GM21360 (cell line): Measurements from ENCODE around the gene ZSWIM7.
"Not testable (repeated sequence)": the region's sequence is repeated elsewhere in the genome, so short reads cannot be mapped to it uniquely, and the experiment has no call there.

ENCODE experiments used
- ATAC-seq: cut with Tn5 transposase; IDR thresholded peaks from one replicate; pipeline ENCODE4 v1.9.1; 2021; ENCODE audit warnings: mild to moderate bottlenecking, moderate library complexity; ENCODE audit not compliant: unreplicated experiment

ZSWIM7 gene

GRCh38 chr17:15958484-15958854, 41.0 kb downstream of the ZSWIM7 start:
- ATAC-seq, result no peak

GRCh38 chr17:15957608-15958307, 41.7 kb downstream of the ZSWIM7 start:
- no peak for ATAC-seq

GRCh38 chr17:15957206-15957605, 42.3 kb downstream of the ZSWIM7 start:
- no peak for ATAC-seq

- ATAC-seq, result no peak
Observed at GRCh38 chr17:15955793-15956541, 43.5 kb downstream of the ZSWIM7 start.

- ATAC-seq, result no peak
Observed at GRCh38 chr17:15954222-15954621, 45.3 kb downstream of the ZSWIM7 start.

- no peak for ATAC-seq
Observed at GRCh38 chr17:15952916-15953790, 46.4 kb downstream of the ZSWIM7 start.

- ATAC-seq, result no peak
Observed at GRCh38 chr17:15952048-15952532, 47.4 kb downstream of the ZSWIM7 start.

GRCh38 chr17:15951368-15952047, 48.0 kb downstream of the ZSWIM7 start:
- ATAC-seq, result no peak

GRCh38 chr17:15947976-15948752, 51.3 kb downstream of the ZSWIM7 start:
- ATAC-seq, result no peak

- ATAC-seq, result no peak
Observed at GRCh38 chr17:15947271-15947670, 52.2 kb downstream of the ZSWIM7 start.

GRCh38 chr17:15946611-15947120, 52.8 kb downstream of the ZSWIM7 start:
- ATAC-seq, result no peak

- no peak for ATAC-seq
Observed at GRCh38 chr17:15945527-15946191, 53.8 kb downstream of the ZSWIM7 start.

- ATAC-seq, result no peak
Observed at GRCh38 chr17:15944759-15945526, 54.6 kb downstream of the ZSWIM7 start, which contains the start of gene ADORA2B. TSS of gene ADORA2B (plus strand) at chr17:15945130. CDS start at chr17:15945249, 119 bp downstream.

GRCh38 chr17:15943971-15944758, 55.3 kb downstream of the ZSWIM7 start:
- no peak for ATAC-seq

- ATAC-seq, result no peak
Observed at GRCh38 chr17:15942207-15942833, 57.2 kb downstream of the ZSWIM7 start.

- ATAC-seq, result no peak
Observed at GRCh38 chr17:15941781-15942180, 57.7 kb downstream of the ZSWIM7 start.

- not testable (repeated sequence) for ATAC-seq
Observed at GRCh38 chr17:15936481-15936880, 63.0 kb downstream of the ZSWIM7 start.
